ENCODE measurements around the gene PAFAH1B2. TPM values are rescaled to one million over a fixed set of nuclear protein-coding genes. Genes with fewer than 3 reads are reported as not detected.

The PAFAH1B2 gene
- total RNA-seq, 2 experiments from 2014 or later: 59.9 to 62.8 TPM

- no TSS peak for BruUV-seq (replicated peaks)
- no peak within 1 kb of the TSS for H3K4me3 ChIP-seq (ENCODE audit: low read depth, low read length, poor library complexity, severe bottlenecking)
- POLR2A ChIA-PET: no interaction called here
- peaks cover 7% of the 10 kb centered on the region; the same call in 1 of the 2 replicates for H3K36me3 ChIP-seq (ENCODE audit: insufficient read depth, low read length)
- H3K27ac ChIP-seq (ENCODE audit: low read depth, low read length, poor library complexity, severe bottlenecking): no peak within 1 kb of the TSS
- no peak within 1 kb of the TSS for H2AFZ ChIP-seq (ENCODE audit: low read length)
- no peak for TF ChIP-seq EZH2phosphoT487 (IDR thresholded peaks at IDR 0.05; ENCODE audit: borderline replicate concordance, low read depth, low read length)
- TF ChIP-seq CTCF (conservative IDR thresholded peaks at IDR 0.05; ENCODE audit: low read length): no peak
- H3K9me2 ChIP-seq (ENCODE audit: insufficient read depth, low read length): no peaks in the 10 kb centered on the region
- no peaks in the 10 kb centered on the region for H3K79me2 ChIP-seq (ENCODE audit: insufficient read depth, low read depth, low read length)
- DNase-seq (ENCODE audit: low spot score): no peak
- H3K9me3 ChIP-seq (ENCODE audit: low read length): no peaks in the 10 kb centered on the region
- no peaks in the 10 kb centered on the region for H4K20me1 ChIP-seq (ENCODE audit: insufficient read depth, low read length)
- H3K4me2 ChIP-seq (ENCODE audit: low read length): no peak within 1 kb of the TSS
- H3K4me1 ChIP-seq (ENCODE audit: insufficient read depth, low read length, poor library complexity, severe bottlenecking): no peaks in the 10 kb centered on the region
- CTCF ChIA-PET (ENCODE audit: unreplicated experiment): no interaction called here
- intact Hi-C loops (cut with micrococcal nuclease; ENCODE audit: unreplicated experiment): no loop called here
These were observed 55.2 kb downstream of the PAFAH1B2 start, which contains the start of gene TAGLN for GRCh38 chr11:117199053-117199915. TSS of gene TAGLN (plus strand) at chr11:117199370. CDS start at chr11:117203014, 3,644 bp downstream.

- Histone ChIP-seq H3K79me2 (ENCODE audit: insufficient read depth, low read depth, low read length) (no peaks in the 10 kb centered on the region), H4K20me1 (ENCODE audit: insufficient read depth, low read length) (no peaks in the 10 kb centered on the region), H3K4me3 (ENCODE audit: low read depth, low read length, poor library complexity, severe bottlenecking) (no peak overlapping the region), H3K9me2 (ENCODE audit: insufficient read depth, low read length) (no peaks in the 10 kb centered on the region), H2AFZ (ENCODE audit: low read length) (no peak overlapping the region), H3K4me1 (ENCODE audit: insufficient read depth, low read length, poor library complexity, severe bottlenecking) (no peaks in the 10 kb centered on the region), H3K36me3 (ENCODE audit: insufficient read depth, low read length) (peaks cover 14% of the 10 kb centered on the region), H3K4me2 (ENCODE audit: low read length) (no peak overlapping the region), H3K9me3 (ENCODE audit: low read length) (no peaks in the 10 kb centered on the region), H3K27ac (ENCODE audit: low read depth, low read length, poor library complexity, severe bottlenecking) (no peak overlapping the region)
- CTCF ChIA-PET (ENCODE audit: unreplicated experiment): no interaction called here
- no TSS peak for BruUV-seq (replicated peaks)
- no peak for DNase-seq (ENCODE audit: low spot score)
- no peak for TF ChIP-seq EZH2phosphoT487 (IDR thresholded peaks at IDR 0.05; ENCODE audit: borderline replicate concordance, low read depth, low read length)
- no peak for TF ChIP-seq CTCF (conservative IDR thresholded peaks at IDR 0.05; ENCODE audit: low read length)
- POLR2A ChIA-PET: no interaction called here
- intact Hi-C loops (cut with micrococcal nuclease; ENCODE audit: unreplicated experiment): no loop called here
These were observed 56.1 kb downstream of the PAFAH1B2 start for GRCh38 chr11:117199916-117200812.

Data from OCI-LY7 (cell line).